Fibroblast of pulmonary artery (primary cell): ENCODE data around the gene CCDC120.

ENCODE experiments used
- DNase-seq: peaks from one replicate; pipeline ENCODE4 v3.0.0-alpha.2; 2010; ENCODE audit warnings: low read depth
- H3K4me3 ChIP-seq: replicated peaks from 2 replicates; pipeline ENCODE4 v1.5.1; 2011; ENCODE audit warnings: low read depth, mild to moderate bottlenecking, control low read depth, low read length, moderate library complexity
- CTCF ChIP-seq: IDR thresholded peaks from 2 replicates; pipeline ENCODE4 v1.5.1; 2011; ENCODE audit warnings: mild to moderate bottlenecking, control low read depth, low read length, inconsistent platforms; ENCODE audit errors: missing control alignments

CCDC120 gene

GRCh38 chrX:49069038-49069437, 10.2 kb downstream of the CCDC120 start:
- DNase-seq: no peak
- TF ChIP-seq CTCF: no peak
- no peak overlapping the region for H3K4me3 ChIP-seq

- H3K4me3 ChIP-seq: no peak overlapping the region
- no peak for TF ChIP-seq CTCF
- no peak for DNase-seq
Measured at GRCh38 chrX:49070988-49071387, 12.2 kb downstream of the CCDC120 start.

GRCh38 chrX:49071877-49072711, 13.3 kb downstream of the CCDC120 start:
- DNase-seq: peak; percentile 73
- no peak for TF ChIP-seq CTCF
- peak overlapping the region; percentile 73 for H3K4me3 ChIP-seq

- no peak for DNase-seq
- H3K4me3 ChIP-seq: peak overlapping the region; percentile 73
Measured at GRCh38 chrX:49072712-49073095, 13.9 kb downstream of the CCDC120 start.

GRCh38 chrX:49073601-49074575, 15.1 kb downstream of the CCDC120 start, which contains the start of gene PRAF2:
PRAF2 (minus strand) TSS chrX:49074002; CDS start chrX:49073987, 15 bp downstream.
- DNase-seq: peak; percentile 91
- H3K4me3 ChIP-seq: peak within 1 kb of the TSS; percentile 73
- TF ChIP-seq CTCF: no peak

More at GRCh38 chrX:49072712-49073095, 13.9 kb downstream of the CCDC120 start:
- TF ChIP-seq CTCF: no peak

GRCh38 chrX:49075347-49075746, 16.5 kb downstream of the CCDC120 start:
- DNase-seq: no peak
- TF ChIP-seq CTCF: no peak
- no peak overlapping the region for H3K4me3 ChIP-seq
